Smooth muscle cell of the brain vasculature (primary cell): ENCODE results near the gene THEM5.
"Not testable (repeated sequence)": the region's sequence is repeated elsewhere in the genome, so short reads cannot be mapped to it uniquely, and the experiment has no call there.

Experiments used
- DNase-seq: peaks from one replicate; pipeline ENCODE4 v3.0.0-alpha.2; 2012; ENCODE audit warnings: low read depth, low spot score

The THEM5 gene

DNA sequence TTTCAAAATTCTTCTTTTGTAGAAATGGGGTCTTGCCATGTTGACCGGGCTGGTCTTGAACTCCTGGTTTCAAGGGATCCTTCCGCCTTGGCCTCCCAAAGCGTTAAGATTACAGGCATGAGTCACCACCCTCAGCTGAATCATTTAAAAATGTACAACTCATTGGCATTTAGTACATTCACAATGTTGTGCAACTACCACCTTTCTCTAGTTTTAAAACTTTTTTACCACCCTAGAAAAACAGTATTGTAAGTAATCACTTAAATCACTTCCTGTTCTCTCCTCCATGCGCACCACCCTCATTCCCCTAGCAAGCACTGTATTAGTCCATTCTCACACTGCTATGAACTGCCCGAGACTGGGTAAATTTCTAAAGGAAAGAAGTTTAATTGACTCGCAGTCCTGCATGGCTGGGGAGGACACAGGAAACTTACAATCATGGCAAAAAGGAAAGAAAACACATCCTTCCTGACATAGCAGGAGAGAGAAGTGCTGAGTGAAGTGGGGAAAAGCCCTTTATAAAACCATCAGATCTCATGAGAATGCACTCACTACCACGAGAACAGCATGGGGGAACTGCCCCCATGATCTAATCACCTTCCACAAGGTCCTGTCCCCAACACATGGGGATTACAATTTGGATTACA is 14.4 kb upstream of the THEM5 start:
- DNase-seq: no peak

DNA sequence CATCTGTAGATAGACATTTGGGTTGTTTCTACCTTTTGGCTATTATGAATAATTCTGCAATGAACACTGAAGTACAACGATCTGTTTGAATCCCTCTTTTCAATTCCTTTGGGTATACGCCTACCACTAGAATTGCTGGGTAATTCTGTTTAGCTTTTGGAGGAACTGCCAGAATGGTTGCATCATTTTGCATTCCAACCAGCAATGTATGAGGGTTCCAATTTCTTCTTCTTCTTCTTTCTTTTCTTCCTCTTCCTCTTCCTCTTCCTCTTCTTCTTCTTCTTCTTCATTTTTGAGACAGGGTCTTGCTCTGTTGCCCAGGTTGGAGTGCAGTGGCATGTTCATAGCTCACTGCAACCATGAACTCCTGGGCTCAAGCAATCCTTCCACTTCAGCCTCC is 13.8 kb upstream of the THEM5 start:
- no peak for DNase-seq

DNA sequence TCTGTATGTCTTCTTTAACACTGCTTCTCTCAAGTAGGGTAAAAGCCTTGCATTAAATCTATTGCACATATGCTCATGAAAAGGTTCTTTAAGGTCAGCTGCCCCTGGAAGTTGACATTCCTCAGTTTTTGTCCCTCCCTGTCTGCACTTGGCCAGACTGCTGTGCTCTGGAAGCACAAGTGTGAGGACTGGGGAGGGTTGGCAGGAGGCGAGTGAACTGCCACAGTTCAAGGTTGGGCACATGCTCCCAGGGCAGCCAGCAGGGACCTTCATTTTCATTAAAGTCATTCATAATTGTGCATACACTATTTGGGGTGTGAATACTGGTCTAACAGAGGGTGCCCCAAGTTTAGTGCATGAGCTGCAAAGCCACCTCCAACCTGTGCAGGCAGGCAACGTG is 10.9 kb upstream of the THEM5 start:
- no peak for DNase-seq

DNA sequence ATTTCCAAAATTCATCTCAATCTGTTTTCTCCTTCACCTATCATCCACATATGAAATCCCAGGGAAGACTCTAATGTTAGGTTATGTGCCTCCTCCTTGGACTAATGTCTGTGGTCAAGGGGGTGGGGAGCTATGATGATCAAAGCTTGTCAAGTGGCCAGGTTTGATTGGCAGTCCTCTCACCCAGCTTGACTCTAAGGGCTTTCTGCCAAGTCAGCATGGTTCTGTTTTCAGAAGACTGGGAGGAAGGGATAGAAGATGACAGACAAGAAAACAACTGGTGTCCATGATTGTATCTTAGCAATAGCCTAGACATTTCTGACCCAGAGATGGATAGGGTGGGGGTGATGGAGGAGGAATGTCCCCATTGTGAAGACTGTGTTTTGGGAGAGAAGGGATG is 9.1 kb upstream of the THEM5 start:
- DNase-seq: no peak

DNA sequence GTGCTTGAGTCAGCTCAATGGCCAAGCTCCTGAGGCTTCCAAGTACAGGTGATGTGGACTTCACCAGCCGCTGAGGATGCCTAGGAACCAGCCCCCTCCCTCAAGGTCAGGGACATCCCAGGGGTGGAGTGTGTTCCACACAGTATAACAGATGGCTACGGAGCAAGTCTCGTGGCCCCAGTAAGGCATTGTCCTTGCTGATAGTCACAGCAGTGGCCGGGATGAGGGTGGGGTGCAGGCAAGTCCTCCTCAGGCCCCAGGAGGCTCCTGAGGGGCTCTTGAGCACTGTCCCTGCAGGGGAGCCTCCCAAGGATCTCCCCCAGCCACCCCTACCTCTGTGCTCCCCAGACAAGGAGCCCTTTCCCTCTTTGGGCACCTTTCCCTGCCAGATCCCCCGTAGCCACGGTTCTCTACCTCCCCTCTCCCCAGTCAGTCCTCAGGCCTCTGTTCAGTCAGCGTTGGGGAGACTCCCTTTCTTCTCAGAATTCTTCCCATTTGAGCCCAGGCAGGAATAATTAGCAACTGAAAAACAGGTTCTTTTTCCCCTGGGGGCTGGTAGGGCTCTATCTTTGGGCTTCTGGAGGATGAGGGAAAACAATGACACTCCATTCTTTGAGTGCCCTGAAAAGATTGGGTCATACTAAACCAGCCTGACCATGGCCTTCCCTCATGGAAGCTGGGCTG is 7.1 kb upstream of the THEM5 start:
- DNase-seq: no peak

DNA sequence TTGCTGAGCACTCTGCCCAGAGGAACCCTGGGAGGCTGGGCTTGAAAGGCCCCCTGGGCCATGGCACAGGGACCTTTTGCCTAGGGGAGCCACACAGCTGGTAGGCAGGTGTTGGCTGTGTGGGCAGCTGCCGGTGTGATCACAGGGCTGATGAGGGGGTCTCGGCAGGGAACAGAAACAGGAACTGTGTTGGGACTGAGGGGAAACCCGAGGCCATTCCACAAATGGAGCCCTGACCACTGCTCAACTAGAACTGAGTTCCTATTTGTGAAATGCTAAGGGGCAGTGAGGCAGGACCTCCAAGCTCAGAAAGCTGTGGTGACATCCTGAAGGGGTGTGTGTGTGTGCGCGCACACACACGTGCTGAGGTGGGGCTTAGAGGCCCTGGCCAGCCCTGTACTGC is 6.4 kb upstream of the THEM5 start:
- no peak for DNase-seq

DNA sequence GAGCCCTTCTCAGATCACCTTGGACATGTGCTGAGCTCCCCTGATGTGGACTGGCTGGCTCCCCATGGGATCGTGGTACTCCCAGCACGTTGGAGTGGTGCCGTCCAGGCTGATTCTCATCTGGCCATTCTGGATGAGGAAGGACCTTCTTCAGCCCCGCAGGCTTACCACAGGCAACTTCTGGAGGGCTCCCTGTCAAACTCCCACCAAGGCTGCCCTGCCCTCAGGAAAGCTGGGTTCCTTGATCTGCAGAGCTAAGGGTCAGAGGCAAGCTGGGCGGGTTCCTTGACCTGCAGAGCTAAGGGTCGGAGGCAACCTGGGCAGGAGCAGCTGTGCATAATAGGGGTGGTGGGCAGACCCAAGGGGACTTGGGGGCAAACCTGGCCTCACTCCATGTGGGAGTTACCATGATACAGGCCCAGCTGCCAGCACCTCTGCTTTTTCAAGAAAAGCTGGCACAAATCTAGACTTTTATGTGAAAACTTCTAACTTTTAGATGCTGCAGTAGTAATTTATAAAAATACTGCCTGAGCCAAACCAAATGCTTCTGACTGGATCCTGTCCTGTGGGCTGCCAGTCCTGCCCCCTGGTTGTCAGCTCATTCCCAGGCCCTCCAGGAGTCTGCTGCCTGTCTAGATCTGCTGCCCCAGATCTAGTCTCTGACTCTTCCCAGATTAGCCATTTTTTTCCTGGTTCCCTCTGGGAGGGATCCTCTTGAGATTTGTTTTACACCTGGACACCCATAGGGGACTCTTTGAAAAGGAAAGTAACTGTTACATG is 5.6 kb upstream of the THEM5 start:
- DNase-seq: no peak

DNA sequence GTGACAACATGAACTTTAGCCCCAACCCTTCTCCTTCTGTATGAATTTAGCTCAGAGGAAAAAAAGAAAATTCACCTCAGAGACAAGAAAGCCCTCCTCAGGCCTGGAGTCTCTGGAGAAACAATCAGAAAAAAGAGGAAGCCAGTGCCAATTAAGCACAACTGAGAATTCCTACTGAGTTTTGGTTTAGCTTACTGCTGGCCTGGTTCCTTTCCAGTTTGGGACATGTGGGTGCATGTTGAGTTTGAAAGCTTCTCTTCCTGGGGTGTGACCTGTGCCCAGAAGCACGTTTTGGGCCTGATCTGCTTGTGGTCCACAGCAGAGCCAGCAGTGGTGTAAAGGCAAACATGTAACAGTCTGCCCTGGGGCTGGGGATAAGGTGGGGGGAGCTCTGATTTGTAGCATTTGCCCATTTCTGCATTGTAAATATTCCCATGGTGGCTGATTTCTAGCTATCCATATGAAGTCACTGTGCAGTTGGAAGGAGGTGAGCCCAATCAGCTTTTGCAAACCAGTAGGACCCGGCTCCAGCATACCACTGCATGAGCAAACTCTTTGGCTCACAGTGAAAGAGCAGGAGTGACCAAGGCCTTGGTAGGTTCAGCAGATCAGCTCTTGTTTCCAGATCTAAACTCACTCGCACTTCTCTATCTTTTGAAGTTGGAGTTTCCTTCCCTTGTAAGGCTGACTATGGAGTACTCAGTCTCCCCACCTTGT is 4.7 kb upstream of the THEM5 start:
- no peak for DNase-seq

DNA sequence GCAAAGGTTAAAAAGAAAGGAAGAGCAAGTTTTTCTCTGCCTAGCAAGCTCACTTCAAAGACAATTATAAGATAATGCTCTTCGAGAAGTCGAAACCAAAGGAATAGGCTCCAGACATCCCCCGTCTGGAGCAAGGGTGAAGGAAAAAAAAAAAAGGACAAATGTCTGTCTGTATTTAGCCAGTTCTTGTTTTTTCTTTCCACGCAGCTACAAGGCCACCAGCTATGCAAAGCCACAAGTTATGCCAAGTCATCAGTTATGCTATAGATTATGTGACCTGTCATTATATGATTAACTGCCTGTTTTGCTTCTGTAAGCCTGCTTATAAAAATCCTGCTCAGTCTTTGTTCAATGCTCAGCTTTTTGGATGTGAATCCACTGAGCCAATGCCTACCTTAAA is 2.4 kb upstream of the THEM5 start:
- no peak for DNase-seq

DNA sequence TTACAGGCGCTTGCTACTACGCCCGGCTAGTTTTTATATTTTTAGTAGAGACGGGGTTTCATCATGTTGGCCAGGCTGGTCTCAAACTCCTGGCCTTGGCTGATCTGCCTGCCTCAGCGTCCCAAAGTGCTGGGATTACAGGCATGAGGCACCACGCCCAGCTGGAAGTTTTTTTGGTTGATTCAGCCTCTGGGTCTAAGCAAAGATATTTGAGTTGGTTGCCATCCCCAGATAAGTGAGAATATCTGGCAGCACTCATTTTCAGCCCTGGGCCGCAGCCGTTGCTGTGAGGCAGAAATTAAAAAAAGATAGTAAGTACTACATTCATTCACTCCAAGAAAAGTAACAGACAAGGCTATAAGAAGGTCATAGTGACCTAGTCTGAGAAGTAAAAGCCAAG is 2.0 kb upstream of the THEM5 start:
- not testable (repeated sequence) for DNase-seq

DNA sequence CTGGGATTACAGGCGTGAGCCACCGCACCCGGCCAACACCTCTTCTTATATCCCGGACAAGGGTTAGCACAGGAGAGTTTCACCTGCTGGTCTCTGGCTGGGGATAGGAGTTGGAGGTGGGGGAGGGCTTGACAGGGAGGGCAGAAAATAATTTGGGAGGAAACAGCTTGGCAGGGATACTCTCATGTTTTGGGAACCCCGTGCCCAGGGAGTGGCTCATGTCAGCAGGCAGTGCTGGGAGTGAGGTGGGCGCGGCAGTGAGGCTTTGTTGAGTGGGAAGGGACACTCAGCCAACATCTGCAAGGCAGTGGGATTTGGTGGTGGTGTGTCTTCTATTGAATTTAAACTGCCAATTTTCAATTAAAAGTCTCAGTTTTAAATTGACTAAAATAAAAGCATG is 1.1 kb upstream of the THEM5 start:
- DNase-seq: no peak

DNA sequence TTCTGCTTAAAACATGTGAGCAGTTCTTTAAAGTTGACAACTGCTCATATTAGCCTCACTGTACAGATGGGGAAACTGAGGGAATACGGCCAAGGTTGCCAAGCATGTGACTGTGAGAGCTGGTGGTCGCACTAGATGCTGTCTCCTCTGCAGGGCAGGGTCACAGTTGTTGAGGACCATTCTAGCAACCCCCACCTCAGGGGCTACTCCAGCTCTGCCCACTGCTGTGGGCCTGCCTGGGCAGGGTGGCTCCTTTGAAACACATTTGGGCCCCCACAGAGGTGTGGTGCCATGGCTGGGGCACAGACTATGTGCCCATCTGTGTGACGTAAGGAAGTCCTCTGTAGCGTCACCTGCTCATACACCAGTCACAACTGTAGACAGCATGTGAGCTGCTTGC is 779 bp downstream of the THEM5 start:
- no peak for DNase-seq

DNA sequence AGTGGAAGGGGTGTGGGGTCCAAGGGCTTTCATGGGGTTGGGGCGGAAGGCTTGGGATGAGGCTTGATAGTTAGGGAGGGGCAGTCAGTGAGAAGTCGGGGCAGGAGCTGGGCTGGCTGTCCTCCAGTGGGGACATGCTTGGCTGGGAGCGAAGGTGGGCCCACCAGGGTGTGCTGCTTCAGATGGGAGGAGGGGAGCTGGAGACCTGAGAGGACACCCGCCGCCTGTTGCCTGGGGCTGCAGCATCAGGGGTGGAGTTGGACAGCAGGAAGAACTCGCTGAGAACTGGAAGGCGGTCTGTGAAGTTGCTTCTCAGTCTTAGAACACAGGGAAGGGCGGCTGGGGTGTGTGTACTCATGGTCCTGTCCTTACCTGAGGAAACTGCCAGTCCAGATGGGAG is 1.6 kb downstream of the THEM5 start:
- DNase-seq: no peak

DNA sequence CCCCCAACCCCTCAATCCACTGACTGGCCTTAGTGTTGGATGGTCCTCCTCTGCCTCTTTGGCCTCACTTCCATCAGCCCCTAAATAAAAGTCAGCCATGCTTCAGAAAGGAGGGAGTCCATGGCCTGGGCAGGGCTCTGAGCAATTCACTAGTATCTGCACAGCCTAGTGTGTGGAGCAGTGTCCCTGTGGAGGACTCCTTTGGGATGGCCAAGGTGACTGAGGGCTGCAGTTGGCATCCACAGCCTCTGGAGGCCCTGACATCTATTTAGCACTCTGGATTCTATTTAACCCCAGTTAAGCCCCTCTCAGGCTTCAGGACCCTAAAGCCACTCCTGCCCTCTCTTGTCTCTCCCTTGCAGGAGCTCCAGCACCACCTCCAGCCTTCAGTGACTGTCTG is 3.6 kb downstream of the THEM5 start:
- DNase-seq: no peak

DNA sequence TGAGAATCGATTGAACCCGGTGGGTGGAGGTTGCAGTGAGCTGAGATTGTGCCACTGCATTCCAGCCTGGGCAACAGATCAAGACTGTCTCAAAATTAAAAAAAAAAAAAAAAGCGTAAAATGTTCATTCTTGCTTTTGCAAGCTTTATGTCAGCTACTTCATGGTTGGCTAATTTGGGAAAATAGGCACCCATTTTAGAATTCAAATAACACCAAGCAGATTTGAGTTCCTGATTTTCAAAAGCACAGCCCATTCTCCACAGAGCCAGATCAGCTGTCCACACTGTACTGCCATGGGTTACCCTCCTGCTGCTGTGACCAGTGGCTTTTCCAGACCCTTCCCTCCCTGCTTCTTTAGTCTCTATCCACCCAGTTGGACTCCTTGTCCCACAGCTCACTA is 4.4 kb downstream of the THEM5 start:
- DNase-seq: no peak

DNA sequence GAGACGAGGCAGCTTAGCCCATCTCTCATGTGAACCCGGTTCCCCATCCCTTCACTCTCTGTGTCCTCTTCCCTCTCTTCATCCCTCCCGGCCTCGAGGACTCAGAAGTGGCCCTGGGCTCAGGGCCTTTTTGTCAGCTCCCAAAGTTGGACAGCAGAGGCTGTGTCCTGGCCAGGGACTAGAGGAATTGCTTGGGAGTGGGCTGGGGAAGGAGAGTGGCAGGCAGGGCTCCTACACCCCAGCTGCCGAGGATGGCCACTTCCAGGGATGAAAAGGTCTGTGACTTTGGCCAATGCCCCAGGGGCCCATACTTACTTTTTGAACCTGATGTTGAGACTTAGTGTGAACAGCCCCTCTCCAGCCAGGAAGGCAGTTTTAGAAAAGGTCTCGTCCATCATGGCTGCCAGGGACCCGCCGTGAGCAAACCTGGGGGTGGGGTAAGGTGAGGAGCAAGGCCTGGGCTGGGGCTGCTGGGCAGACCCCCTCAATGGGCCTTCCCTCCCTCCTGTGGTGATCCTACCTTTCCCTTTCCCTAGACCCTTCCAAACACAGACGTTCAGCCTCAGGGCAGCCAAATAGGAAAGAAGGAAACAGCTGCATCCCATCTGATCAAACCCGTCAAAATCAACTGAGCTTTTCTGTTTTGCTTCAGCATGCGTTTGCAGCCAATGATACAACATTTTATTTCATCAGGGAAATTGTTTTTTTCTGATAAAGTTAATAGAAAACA is 5.5 kb downstream of the THEM5 start:
- no peak for DNase-seq

DNA sequence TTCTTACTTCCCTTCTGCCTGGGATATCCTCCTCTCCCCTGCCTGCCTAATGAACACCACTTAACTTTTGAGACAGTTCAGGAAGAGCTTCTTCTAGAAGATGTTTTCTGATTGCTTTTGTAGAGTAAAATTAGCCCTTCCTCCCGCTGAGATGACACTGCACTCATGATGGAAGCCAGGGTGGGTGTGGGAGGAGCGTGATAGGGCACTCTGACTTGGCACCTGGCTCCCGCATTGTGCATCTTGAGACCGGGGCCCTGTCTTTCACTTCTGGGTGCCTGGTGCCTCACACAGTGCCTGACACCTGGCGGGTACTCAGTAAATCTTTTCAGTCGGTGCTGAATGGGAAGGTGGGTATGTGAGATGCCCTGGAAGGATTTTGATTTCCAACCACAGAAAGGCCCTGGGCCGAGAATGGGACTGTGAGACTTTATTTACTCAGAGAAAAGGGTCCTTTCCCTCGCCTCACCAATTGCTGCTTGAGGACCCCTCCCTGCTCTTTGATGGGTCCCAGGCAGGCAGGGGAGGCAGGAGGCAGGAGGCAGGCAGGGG is 6.8 kb downstream of the THEM5 start:
- no peak for DNase-seq

DNA sequence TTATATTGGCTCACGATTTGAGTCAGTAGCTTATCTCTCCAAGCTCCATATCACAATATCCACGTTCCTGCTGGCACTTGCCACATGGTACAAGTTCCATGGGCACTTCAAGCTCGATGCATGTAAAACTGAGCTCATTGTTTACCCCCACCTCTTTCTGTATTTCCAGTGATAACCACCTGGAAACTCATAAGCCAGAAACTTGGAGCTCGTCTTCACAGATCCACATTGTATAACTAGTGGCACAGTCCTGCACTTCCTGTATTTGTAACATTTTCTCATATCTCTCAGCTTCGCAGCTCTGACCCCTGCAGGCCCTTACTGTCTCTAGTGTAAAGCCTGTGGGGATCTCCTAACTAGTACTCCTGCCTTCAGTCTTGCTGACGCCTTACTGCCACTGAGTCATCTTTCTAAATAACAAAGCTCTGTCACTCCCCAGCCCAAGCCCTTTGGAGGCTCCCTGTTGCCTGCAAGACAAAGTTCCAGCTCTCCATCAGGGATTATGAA is 7.4 kb downstream of the THEM5 start:
- no peak for DNase-seq

DNA sequence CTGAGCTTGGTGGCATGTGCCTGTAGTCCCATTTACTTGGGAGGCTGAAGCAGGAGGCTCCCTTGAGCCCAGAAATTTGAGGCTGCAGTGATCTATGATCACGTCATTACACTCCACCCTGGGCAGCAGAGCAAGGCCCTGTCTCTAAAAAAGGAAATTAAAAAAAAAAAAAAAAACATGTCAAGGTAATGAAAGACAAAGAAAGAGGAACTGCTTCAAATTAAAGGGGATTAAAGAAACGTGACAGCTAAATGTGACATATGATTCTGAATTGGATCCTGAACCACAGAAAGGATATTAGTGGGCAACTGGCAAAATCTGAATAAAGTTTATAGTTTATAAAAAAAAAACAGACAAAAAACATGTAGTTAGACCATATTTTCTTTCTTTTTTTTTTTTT is 10.1 kb downstream of the THEM5 start:
- DNase-seq: no peak

DNA sequence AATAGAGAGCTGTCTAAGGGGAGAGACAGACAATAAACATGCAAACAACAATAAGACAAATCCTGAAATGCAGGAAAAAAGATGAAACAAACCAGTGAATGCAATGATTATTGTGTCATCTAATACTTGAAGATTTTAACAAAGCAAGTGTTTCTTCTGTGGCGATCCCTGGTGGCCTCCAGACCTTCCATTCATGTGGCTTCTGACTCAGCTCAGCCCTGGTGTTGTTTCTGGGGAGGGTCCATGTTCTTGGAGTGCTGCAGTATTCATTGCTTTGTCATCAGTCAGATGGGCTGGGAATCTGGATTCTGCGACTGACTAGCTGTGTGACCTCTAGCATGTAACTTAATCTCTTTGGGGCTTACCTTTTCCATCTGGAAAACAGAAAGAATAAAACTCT is 12.4 kb downstream of the THEM5 start:
- DNase-seq: peak; percentile 17

DNA sequence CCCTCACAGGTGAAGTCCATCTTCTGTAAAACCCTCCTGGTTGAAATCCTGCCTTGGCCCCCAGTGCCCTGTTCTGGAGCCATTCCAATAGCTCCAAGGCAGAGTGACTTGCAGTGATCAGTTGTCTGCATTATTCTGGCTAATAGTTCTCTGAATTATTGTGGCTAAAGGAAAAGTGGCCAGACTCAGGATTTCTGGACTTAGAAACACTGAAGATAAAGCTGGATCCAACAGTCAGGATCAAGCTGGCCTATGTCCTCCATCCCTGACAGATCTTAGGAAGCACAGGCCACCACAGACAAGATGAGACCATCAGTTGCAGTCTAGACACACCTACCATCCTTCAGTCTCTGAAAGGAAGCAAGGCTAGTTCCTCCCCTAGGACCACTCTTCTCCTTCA is 13.1 kb downstream of the THEM5 start:
- no peak for DNase-seq
